HG03442 (cell line): Measurements from ENCODE around the gene ERLIN1.
A peak's percentile ranks its signal among the peaks of the same experiment; 100 is the strongest.

Experiments
- ATAC-seq: cut with Tn5 transposase; IDR thresholded peaks from one replicate; pipeline ENCODE4 v1.9.1; 2021; ENCODE audit warnings: mild to moderate bottlenecking, moderate library complexity; ENCODE audit not compliant: unreplicated experiment

ERLIN1 gene

GRCh38 chr10:100173035-100173434, 12.8 kb downstream of the ERLIN1 start:
- ATAC-seq = no peak

GRCh38 chr10:100172349-100172748, 13.5 kb downstream of the ERLIN1 start:
- ATAC-seq = no peak

DNA sequence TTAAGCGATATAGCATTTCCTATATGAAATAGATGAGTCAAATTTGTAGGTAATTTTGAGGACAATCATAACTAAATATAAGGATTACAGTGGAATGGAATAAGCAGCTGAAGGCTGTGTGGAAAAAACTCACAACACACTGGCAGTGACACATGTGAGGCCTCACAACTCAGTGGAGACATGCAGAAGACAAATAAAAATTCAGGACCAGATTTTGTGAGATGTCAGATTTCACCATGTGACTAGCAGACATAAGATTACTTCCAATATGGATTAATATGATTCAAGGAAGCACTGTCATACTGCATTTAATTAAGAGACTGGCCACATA, 17.6 kb downstream of the ERLIN1 start:
- ATAC-seq = no peak

GRCh38 chr10:100167553-100168312, 18.1 kb downstream of the ERLIN1 start:
- no peak for ATAC-seq

GRCh38 chr10:100163704-100164621, 21.9 kb downstream of the ERLIN1 start:
- no peak for ATAC-seq

- no peak for ATAC-seq
Measured at GRCh38 chr10:100162696-100163095, 23.1 kb downstream of the ERLIN1 start.

DNA sequence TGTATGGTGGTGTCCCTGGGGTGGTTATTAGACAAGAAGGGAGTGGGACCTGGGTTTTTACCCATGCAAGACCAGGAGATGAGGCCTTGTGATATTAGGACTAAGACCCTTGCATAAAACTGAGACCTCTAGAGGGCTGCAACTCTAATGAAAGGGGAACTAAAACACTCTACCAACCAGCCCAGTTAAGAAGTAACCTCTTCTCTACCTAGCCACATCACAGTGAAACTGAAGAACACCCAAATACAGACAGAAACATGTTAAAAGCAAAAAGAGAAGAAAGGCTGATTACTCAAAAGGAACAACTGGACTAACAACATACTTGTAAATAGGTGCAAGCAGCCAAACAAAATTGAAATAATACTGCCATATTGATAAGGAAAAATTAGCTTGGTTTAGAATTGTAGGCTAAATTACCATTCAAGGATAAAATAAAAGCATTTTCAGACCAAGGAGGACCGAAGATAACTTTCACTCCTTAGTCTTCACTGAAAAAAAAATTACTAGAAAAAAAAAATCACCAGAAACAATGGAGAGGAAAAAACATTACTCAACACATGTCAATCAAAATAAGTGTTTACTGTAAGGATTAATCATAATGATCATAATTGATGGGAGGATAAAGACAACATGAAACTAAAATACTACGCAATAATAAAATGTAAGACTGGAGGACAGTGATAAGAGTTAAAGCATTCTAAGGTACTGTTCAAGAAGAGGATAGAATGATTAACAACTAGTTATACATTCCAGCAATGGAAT, 27.6 kb downstream of the ERLIN1 start:
- peak; percentile 91 for ATAC-seq

DNA sequence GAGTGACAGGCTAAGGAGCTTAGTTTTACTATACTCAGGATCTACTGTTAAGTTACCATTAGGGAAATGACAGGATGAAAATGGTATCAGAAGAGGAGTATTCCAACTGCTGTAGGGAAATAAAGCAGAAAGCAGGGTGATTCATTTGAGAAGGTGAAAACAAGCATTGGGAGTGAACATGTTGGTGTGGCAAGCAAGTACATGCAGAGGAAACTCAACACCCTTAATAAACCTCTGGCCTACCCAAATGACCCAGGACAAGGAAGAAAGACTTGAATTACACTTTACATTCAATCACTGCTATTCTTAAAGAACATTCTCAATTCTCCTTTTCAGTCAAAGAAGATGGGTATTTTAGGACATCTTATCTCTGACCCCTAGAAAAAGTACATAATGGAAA, 28.7 kb downstream of the ERLIN1 start:
- ATAC-seq = no peak

GRCh38 chr10:100155936-100156335, 29.9 kb downstream of the ERLIN1 start:
- ATAC-seq = no peak

DNA sequence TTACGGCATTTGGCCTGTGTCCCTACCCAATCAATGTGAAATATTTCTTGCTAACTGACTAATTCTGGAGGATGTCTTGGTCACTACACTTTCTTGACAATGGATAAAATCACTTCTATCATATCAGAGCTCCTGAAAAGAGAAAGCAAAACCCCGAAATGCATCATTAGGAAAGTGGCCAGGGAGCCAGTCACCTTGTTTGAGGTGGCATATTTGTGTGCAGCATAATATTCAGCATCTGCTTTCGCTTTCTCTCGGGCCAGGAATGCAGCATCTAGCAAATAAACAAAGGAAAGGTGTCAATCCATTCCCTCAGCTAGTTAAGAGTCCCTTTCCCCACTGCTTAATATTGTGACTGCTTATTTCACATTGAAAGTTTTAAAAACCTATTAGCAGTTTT, 31.2 kb downstream of the ERLIN1 start:
- ATAC-seq = no peak

GRCh38 chr10:100153239-100153825, 32.5 kb downstream of the ERLIN1 start:
- no peak for ATAC-seq

DNA sequence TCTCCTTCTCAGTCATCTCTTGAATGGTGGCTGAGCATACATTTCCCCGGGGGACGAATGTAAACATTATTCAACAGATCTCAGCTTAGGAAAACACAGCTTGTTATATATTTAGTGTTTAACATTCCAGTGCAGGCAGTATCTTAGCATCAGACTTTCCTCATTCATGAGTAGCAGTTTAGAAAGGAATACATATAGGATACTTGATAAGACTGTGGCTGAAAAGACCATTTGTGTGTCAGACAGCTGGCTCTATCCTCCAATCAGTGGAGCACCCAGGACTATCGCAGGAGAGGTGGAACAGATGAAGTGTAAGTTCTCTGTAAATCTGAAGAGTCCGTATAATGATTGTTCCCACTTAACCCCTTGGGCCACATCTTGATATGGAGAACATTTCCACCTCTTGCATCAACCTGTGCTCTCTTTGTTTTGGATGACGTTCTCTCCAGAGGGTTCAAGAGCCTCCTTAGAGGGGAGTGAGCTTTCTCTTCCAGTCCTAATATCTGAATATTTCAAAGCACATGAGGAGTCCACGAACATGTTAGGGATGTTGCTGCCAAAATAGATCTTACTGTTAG, 34.0 kb downstream of the ERLIN1 start:
- no peak for ATAC-seq

DNA sequence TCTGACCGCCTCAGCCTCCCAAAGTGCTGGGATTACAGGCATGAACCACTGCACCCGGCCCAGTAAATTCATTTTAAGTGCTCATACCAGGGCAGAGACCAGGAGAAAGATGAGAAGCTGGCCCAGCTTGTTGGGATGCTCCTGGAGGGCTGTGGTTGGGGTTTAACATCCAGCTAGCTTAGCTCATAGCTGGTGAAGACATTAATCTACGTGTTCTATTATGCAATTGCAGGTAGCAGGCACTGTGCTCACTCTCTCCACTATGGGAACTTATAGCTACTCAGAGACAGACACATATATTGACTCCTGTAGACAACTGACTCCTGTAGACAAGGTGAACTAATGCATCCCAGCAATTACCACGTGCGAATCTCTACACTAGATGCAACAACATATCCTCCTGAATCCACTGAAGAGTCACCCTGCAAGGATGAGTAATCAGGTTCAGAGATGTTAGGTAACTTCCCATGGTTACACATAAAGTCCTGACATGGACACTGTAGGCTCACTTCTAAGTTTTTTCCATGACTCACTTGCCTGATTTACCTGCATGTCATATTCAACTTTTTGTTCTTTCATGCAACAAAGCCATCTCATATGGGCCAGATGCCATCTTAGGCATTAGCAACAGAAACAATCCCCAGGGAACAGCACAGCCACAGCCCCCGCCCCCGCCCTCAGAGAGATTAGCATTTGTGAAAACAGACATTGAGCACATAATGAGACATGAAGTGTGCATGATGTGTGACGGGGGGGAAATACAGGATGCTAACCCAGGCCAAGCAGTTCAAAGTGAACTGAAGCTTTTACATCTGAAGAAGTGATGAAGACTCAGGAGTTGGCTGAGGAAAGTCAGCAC, 37.2 kb downstream of the ERLIN1 start:
- peak; percentile 75 for ATAC-seq

DNA sequence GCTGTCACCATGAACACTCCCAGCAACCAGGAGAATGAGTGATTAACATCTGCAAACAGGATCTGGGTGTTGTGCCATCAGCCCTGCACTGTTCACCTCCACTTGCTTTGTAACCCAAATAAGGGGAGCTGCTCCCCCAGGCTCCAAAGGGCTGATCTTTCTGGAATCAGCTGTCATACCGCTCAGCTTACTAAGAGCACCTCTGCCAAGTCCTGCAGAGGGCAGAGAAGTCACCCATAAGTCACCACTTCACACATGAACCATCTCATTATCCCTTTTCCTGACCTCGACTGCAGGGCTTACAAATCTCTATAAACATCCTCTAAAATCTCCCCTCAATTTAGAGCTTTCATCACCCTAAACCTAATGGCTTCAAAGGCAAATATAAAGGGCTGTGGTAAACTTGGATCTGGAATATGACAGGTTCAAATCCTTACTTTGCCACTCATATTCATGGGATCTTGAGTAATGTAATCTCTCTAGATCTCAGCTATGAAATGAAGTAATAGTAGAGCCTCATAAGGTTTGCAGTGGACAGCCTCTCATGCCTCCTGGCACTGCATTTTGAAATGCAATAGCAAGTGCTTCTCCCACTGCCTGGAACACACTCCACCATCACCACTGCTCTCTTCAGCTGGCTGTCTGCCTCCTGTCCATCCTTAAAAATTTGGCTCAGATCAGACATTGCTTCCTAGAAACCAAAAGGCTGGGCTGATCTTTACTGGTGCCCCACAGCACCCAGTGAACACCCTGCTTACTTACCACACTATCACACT, 38.8 kb downstream of the ERLIN1 start:
- ATAC-seq = no peak

- ATAC-seq = no peak
Measured at GRCh38 chr10:100146398-100146797, 39.4 kb downstream of the ERLIN1 start.

- no peak for ATAC-seq
Measured at GRCh38 chr10:100143756-100144155, 42.1 kb downstream of the ERLIN1 start.

DNA sequence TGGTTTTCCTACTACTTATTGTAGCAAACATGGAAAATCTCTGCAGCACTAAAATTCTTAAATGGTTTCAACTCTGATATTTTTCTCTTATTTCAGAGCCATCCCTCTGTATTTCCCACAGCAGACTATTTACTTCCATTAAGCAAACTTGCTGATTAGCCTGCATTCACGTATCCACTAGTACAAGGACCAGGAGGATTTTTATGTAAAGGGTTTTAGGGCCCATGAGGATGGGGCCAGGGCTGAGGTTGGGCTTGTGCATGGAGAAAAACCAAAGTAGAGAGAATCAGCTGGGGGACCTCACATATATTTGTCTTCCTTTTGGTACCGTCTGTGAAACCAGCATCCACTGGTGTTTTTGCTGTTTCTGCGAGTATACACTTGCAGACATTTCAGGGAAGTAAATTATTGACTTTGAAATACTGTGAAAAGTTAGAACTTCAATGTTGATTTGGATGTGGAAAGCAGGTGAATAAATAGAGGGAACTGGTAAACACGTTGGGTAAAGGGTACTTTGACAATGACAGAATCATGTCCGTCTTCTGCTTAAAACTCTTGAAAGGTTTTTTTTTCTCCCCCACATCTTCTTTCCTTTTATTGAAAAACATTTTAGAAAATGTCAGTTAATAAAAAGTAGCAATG, 44.3 kb downstream of the ERLIN1 start:
- no peak for ATAC-seq

DNA sequence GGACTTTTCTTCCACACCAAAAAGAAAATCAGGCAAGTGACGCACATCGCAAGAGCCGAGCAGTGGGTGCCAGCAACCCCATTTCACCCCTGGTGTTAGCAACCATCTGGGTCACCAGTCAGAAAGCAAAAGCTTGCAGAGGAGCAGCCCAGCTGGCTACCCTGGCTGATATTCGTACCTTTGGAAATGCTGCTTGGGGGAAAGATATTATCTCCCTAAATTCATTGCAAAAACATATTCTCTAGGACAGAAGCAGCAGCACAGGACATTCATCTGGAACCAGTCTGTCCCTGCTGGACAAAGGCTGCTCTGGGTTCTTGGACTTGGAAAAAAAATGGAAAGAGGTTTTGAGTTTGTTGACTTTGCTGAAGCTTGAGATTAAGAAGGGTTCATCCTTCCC, 45.8 kb downstream of the ERLIN1 start:
- no peak for ATAC-seq
